GM18870 (cell line): ENCODE results near the gene TMEM200B.
"Not testable (repeated sequence)": the region's sequence is repeated elsewhere in the genome, so short reads cannot be mapped to it uniquely, and the experiment has no call there.

ENCODE experiments used
- ATAC-seq: cut with Tn5 transposase; IDR thresholded peaks from one replicate; pipeline ENCODE4 v1.9.1; 2021; ENCODE audit warnings: moderate library complexity; ENCODE audit not compliant: unreplicated experiment

Gene TMEM200B

GRCh38 chr1:29136391-29136915, 12.8 kb upstream of the TMEM200B start:
- no peak for ATAC-seq

- no peak for ATAC-seq
Observed at GRCh38 chr1:29134695-29135028, 11.0 kb upstream of the TMEM200B start.

- ATAC-seq = no peak
Observed at GRCh38 chr1:29133861-29134694, 10.4 kb upstream of the TMEM200B start.

GRCh38 chr1:29131056-29131455, 7.4 kb upstream of the TMEM200B start:
- ATAC-seq = not testable (repeated sequence)

GRCh38 chr1:29129916-29130315, 6.2 kb upstream of the TMEM200B start:
- ATAC-seq = no peak

- ATAC-seq = no peak
Observed at GRCh38 chr1:29128739-29129138, 5.0 kb upstream of the TMEM200B start.

GRCh38 chr1:29126198-29126597, 2.5 kb upstream of the TMEM200B start:
- ATAC-seq = no peak

GRCh38 chr1:29125788-29126187, 2.1 kb upstream of the TMEM200B start:
- no peak for ATAC-seq

GRCh38 chr1:29125237-29125641, 1.5 kb upstream of the TMEM200B start:
- no peak for ATAC-seq

GRCh38 chr1:29124366-29125236, 898 bp upstream of the TMEM200B start:
- ATAC-seq = no peak

- no peak for ATAC-seq
Observed at GRCh38 chr1:29123053-29123886, 433 bp downstream of the TMEM200B start.

- no peak for ATAC-seq
Observed at GRCh38 chr1:29122682-29123052, 1.0 kb downstream of the TMEM200B start.

GRCh38 chr1:29121936-29122681, 1.6 kb downstream of the TMEM200B start:
- ATAC-seq = no peak

GRCh38 chr1:29121516-29121935, 2.2 kb downstream of the TMEM200B start:
- no peak for ATAC-seq

GRCh38 chr1:29120947-29121485, 2.7 kb downstream of the TMEM200B start:
- ATAC-seq = no peak

- ATAC-seq = no peak
Observed at GRCh38 chr1:29120367-29120766, 3.3 kb downstream of the TMEM200B start.

GRCh38 chr1:29119121-29119929, 4.4 kb downstream of the TMEM200B start:
- no peak for ATAC-seq

- no peak for ATAC-seq
Observed at GRCh38 chr1:29117381-29117780, 6.3 kb downstream of the TMEM200B start.

GRCh38 chr1:29114654-29115053, 9.0 kb downstream of the TMEM200B start:
- ATAC-seq = no peak
